SK-N-SH (cell line): ENCODE data around the gene FRRS1.

Source experiments
- CTCF ChIP-seq: fragments of 200-600 bp; sonication (generic); IDR thresholded peaks from 2 replicates; pipeline ENCODE4 v1.6.1; 2017; ENCODE audit warnings: antibody characterized with exemption, mild to moderate bottlenecking, moderate library complexity
- MXI1 ChIP-seq: IDR thresholded peaks from 2 replicates; pipeline ENCODE4 v1.6.1; 2012; ENCODE audit warnings: mild to moderate bottlenecking, low read depth, low read length, improper control_type of control experiment
- YY1 ChIP-seq: IDR thresholded peaks from 2 replicates; pipeline ENCODE4 v1.4.0; 2012; ENCODE audit warnings: low read depth, mild to moderate bottlenecking

GRCh38 chr1:99661780-99662179 is 104.7 kb downstream of the FRRS1 start:
- TF ChIP-seq CTCF (no peak), MXI1 (no peak), YY1 (no peak)
